Measurements from ENCODE around the gene LRP1B.

DNA sequence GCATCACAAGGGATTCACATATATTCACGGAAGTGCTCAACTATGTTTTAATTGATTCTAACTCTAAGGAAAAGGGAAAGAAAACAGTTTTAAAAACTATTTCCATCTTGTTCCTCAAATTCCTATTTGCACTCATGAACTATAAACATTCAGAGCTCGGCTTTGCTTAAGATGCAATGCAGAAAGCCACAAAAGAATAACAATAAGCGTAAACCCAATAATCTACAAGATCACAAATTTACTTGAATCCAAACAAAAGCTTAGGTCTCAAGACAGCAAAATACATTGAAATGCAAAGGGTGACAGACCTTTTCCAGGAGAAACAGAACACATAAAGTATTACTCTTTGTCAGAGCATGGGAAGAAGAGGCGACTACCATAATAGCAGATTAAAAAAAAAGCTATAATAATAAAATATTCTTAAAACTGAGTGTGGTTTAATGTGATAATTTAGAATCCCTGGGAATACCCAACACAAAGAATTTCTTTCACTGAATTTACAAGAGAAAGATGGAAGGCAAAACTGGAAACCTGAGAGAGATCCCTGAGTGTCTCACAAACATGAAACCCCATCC is 1094.9 kb downstream of the LRP1B start:
- TF ChIP-seq POLR2A (IDR thresholded peaks at IDR 0.05) (no peak), POLR2AphosphoS5 (IDR thresholded peaks at IDR 0.05) (no peak)
- TF ChIP-seq, protein P1, sequence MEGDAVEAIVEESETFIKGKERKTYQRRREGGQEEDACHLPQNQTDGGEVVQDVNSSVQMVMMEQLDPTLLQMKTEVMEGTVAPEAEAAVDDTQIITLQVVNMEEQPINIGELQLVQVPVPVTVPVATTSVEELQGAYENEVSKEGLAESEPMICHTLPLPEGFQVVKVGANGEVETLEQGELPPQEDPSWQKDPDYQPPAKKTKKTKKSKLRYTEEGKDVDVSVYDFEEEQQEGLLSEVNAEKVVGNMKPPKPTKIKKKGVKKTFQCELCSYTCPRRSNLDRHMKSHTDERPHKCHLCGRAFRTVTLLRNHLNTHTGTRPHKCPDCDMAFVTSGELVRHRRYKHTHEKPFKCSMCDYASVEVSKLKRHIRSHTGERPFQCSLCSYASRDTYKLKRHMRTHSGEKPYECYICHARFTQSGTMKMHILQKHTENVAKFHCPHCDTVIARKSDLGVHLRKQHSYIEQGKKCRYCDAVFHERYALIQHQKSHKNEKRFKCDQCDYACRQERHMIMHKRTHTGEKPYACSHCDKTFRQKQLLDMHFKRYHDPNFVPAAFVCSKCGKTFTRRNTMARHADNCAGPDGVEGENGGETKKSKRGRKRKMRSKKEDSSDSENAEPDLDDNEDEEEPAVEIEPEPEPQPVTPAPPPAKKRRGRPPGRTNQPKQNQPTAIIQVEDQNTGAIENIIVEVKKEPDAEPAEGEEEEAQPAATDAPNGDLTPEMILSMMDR (IDR thresholded peaks at IDR 0.05): no peak

Measured in breast epithelium (tissue), 3 donors.